Measurements from ENCODE around the gene HES1.
A peak's percentile ranks its signal among the peaks of the same experiment; 100 is the strongest.
"Not testable (repeated sequence)": the region's sequence is repeated elsewhere in the genome, so short reads cannot be mapped to it uniquely, and the experiment has no call there.

Gene HES1

GRCh38 chr3:194135806-194136518, at the start of gene HES1:
HES1 (plus strand) TSS chr3:194136148; CDS start chr3:194136381, 233 bp downstream.
- Histone ChIP-seq H3K9ac (peak within 1 kb of the TSS; percentile 66 to 81 (median 79); a peak in 20 of 22 replicates), H3K4me1 (peaks cover 43 to 69% (median 53%) of the 10 kb centered on the region in 10 experiments), H3K27ac (peak within 1 kb of the TSS in 6 of 11 experiments; percentile 74 to 84 (median 79); a peak in 9 of 22 replicates), H3K4me3 (peak within 1 kb of the TSS; percentile 55 to 73 (median 65)), H4K20me1 (peaks cover 6 to 74% (median 38%) of the 10 kb centered on the region in 11 experiments; a peak in 20 of 22 replicates), H3K36me3 (no peaks in the 10 kb centered on the region), H3K4me2 (peak within 1 kb of the TSS; percentile 83 to 100 (median 97)), H3K27me3 (peaks cover 79 to 100% (median 97%) of the 10 kb centered on the region in 11 experiments), H3K9me3 (replicated peaks in 1 of 11) (no peaks in the 10 kb centered on the region)
- no peak for TF ChIP-seq Cebpa-rat (IDR thresholded peaks at IDR 0.05)

- Histone ChIP-seq H3K9ac (no peak overlapping the region), H3K27ac (peak overlapping the region in 1 of 11 experiments; percentile 15; a peak in 2 of 22 replicates), H4K20me1 (no peaks in the 10 kb centered on the region), H3K27me3 (peaks cover 0 to 10% (median 0%) of the 10 kb centered on the region in 11 experiments; a peak in 1 of 22 replicates), H3K9me3 (replicated peaks in 1 of 11) (no peaks in the 10 kb centered on the region), H3K4me2 (peak overlapping the region in 4 of 11 experiments; percentile 2 to 85 (median 8); a peak in 5 of 22 replicates), H3K4me3 (no peak overlapping the region), H3K4me1 (peaks cover 38 to 89% (median 68%) of the 10 kb centered on the region in 10 experiments), H3K36me3 (no peaks in the 10 kb centered on the region)
- TF ChIP-seq Cebpa-rat (IDR thresholded peaks at IDR 0.05): no peak
Observed at GRCh38 chr3:194086388-194087075, 49.4 kb upstream of the HES1 start.

- peak overlapping the region in 2 of 11 experiments; percentile 70 to 84; a peak in 3 of 22 replicates for H3K27ac ChIP-seq
- TF ChIP-seq Cebpa-rat (IDR thresholded peaks at IDR 0.05): no peak
- no peaks in the 10 kb centered on the region for H3K9me3 ChIP-seq (replicated peaks in 1 of 11)
- H3K4me1 ChIP-seq: peaks cover 37 to 95% (median 69%) of the 10 kb centered on the region in 10 experiments
- H3K9ac ChIP-seq: no peak overlapping the region
- peaks cover 0 to 10% (median 0%) of the 10 kb centered on the region in 11 experiments; a peak in 1 of 22 replicates for H3K27me3 ChIP-seq
- peak overlapping the region in 5 of 11 experiments; percentile 85 to 96 (median 91); a peak in 8 of 22 replicates for H3K4me2 ChIP-seq
- no peak overlapping the region for H3K4me3 ChIP-seq
- no peaks in the 10 kb centered on the region for H4K20me1 ChIP-seq
- no peaks in the 10 kb centered on the region for H3K36me3 ChIP-seq
Observed at GRCh38 chr3:194087280-194087679, 48.7 kb upstream of the HES1 start.

GRCh38 chr3:194087995-194088855, 47.7 kb upstream of the HES1 start:
- Histone ChIP-seq H3K4me2 (peak overlapping the region; percentile 43 to 96 (median 82); a peak in 20 of 22 replicates), H3K4me3 (0 out of 20 replicates have a peak overlapping the region, but pooled peaks of 1 of the 10 experiments have one; percentile 17), H4K20me1 (no peaks in the 10 kb centered on the region), H3K36me3 (no peaks in the 10 kb centered on the region), H3K4me1 (peaks cover 28 to 95% (median 67%) of the 10 kb centered on the region in 10 experiments), H3K9ac (peak overlapping the region in 5 of 11 experiments; percentile 20 to 69 (median 63); a peak in 6 of 22 replicates), H3K27me3 (peaks cover 0 to 10% (median 0%) of the 10 kb centered on the region in 11 experiments; a peak in 1 of 22 replicates), H3K9me3 (replicated peaks in 1 of 11) (no peaks in the 10 kb centered on the region), H3K27ac (peak overlapping the region in 10 of 11 experiments; percentile 60 to 85 (median 78); a peak in 20 of 22 replicates)
- TF ChIP-seq Cebpa-rat (IDR thresholded peaks at IDR 0.05): no peak

- peak overlapping the region in 1 of 10 experiments; percentile 42; a peak in 3 of 20 replicates for H3K4me3 ChIP-seq
- H3K27me3 ChIP-seq: no peaks in the 10 kb centered on the region
- no peaks in the 10 kb centered on the region for H3K9me3 ChIP-seq (replicated peaks in 1 of 11)
- no peaks in the 10 kb centered on the region for H4K20me1 ChIP-seq
- peak overlapping the region in 9 of 11 experiments; percentile 42 to 70 (median 63); a peak in 17 of 22 replicates for H3K9ac ChIP-seq
- H3K4me2 ChIP-seq: peak overlapping the region; percentile 43 to 96 (median 82)
- H3K4me1 ChIP-seq: peaks cover 14 to 94% (median 59%) of the 10 kb centered on the region in 10 experiments
- peak overlapping the region in 10 of 11 experiments; percentile 60 to 85 (median 78); a peak in 21 of 22 replicates for H3K27ac ChIP-seq
- H3K36me3 ChIP-seq: no peaks in the 10 kb centered on the region
- TF ChIP-seq Cebpa-rat (IDR thresholded peaks at IDR 0.05): peak; percentile 43 to 98 (median 91); a peak in 21 of 22 replicates
Observed at GRCh38 chr3:194089357-194090177, 46.4 kb upstream of the HES1 start.

GRCh38 chr3:194090178-194090555, 45.8 kb upstream of the HES1 start:
- H3K9me3 ChIP-seq (replicated peaks in 1 of 11); H3K27me3 ChIP-seq; H4K20me1 ChIP-seq; H3K36me3 ChIP-seq: not testable (repeated sequence)
- H3K4me2 ChIP-seq: peak overlapping the region; percentile 43 to 96 (median 82); a peak in 20 of 22 replicates
- peak overlapping the region in 7 of 11 experiments; percentile 42 to 70 (median 55); a peak in 11 of 22 replicates for H3K9ac ChIP-seq
- peaks cover 17 to 94% (median 62%) of the 10 kb centered on the region in 10 experiments for H3K4me1 ChIP-seq
- H3K27ac ChIP-seq: peak overlapping the region in 10 of 11 experiments; percentile 60 to 85 (median 78); a peak in 21 of 22 replicates
- H3K4me3 ChIP-seq: peak overlapping the region in 1 of 10 experiments; percentile 6; a peak in 1 of 20 replicates

- Histone ChIP-seq H3K27ac (peak overlapping the region in 9 of 11 experiments; percentile 20 to 85 (median 77); a peak in 15 of 22 replicates), H4K20me1 (no peaks in the 10 kb centered on the region), H3K4me2 (peak overlapping the region in 8 of 11 experiments; percentile 78 to 96 (median 86); a peak in 15 of 22 replicates), H3K4me1 (peaks cover 22 to 97% (median 68%) of the 10 kb centered on the region in 10 experiments), H3K36me3 (no peaks in the 10 kb centered on the region), H3K27me3 (no peaks in the 10 kb centered on the region), H3K9ac (no peak overlapping the region), H3K9me3 (replicated peaks in 1 of 11) (no peaks in the 10 kb centered on the region), H3K4me3 (no peak overlapping the region)
- TF ChIP-seq Cebpa-rat (IDR thresholded peaks at IDR 0.05): no peak
Observed at GRCh38 chr3:194090716-194091115, 45.2 kb upstream of the HES1 start.
